ENCODE data around the gene ALPG.

Gene ALPG

GRCh38 chr2:232367016-232367415 is 39.6 kb upstream of the ALPG start:
- Histone ChIP-seq H3K4me1 (ENCODE audit: control insufficient read depth in 1 of 2, insufficient read depth in 2 of 2, low read length in 2 of 2) (peaks cover 5 to 11% of the 10 kb centered on the region in 2 experiments), H4K8ac (ENCODE audit: low read depth, low read length) (no peak overlapping the region), H2AFZ (ENCODE audit: insufficient read depth, low read length, poor library complexity) (no peak overlapping the region), H3K4ac (ENCODE audit: low read depth, low read length) (no peak overlapping the region), H2AK5ac (ENCODE audit: low read length) (no peak overlapping the region), H4K12ac (ENCODE audit: low read depth, low read length) (no peak overlapping the region), H3K4me2 (ENCODE audit: low read length) (no peak overlapping the region), H3K27me3 (ENCODE audit: insufficient read depth, low read length) (no peaks in the 10 kb centered on the region), H3K79me2 (ENCODE audit: control insufficient read depth, insufficient read depth, low read length, poor library complexity) (no peaks in the 10 kb centered on the region), H3K23ac (ENCODE audit: low read length) (no peak overlapping the region), H3K9me3 (ENCODE audit: insufficient read depth, low read depth, low read length) (peaks cover 2% of the 10 kb centered on the region), H3K4me3 (ENCODE audit: low read depth, low read length) (no peak overlapping the region), H3K9ac (ENCODE audit: low read length) (no peak overlapping the region), H3K18ac (ENCODE audit: low read length) (no peak overlapping the region), H2BK12ac (ENCODE audit: low read length) (no peak overlapping the region), H3K14ac (ENCODE audit: low read length) (no peak overlapping the region), H3K27ac (ENCODE audit: low read depth, low read length) (no peak overlapping the region), H3K79me1 (ENCODE audit: low read length) (no peaks in the 10 kb centered on the region), H2BK120ac (ENCODE audit: insufficient read depth, low read length, poor library complexity) (no peak overlapping the region), H3K36me3 (ENCODE audit: control insufficient read depth in 1 of 2, insufficient read depth in 2 of 2, low read length in 2 of 2) (no peaks in the 10 kb centered on the region), H4K91ac (ENCODE audit: low read depth, low read length) (no peak overlapping the region), H2BK5ac (ENCODE audit: low read depth, low read length, poor library complexity) (no peak overlapping the region)
- no peak for DNase-seq
- WGBS (ENCODE audit: extremely low coverage, insufficient coverage, insufficient read length): no CpG with 5 or more reads among the region's 7 CpGs

DNA sequence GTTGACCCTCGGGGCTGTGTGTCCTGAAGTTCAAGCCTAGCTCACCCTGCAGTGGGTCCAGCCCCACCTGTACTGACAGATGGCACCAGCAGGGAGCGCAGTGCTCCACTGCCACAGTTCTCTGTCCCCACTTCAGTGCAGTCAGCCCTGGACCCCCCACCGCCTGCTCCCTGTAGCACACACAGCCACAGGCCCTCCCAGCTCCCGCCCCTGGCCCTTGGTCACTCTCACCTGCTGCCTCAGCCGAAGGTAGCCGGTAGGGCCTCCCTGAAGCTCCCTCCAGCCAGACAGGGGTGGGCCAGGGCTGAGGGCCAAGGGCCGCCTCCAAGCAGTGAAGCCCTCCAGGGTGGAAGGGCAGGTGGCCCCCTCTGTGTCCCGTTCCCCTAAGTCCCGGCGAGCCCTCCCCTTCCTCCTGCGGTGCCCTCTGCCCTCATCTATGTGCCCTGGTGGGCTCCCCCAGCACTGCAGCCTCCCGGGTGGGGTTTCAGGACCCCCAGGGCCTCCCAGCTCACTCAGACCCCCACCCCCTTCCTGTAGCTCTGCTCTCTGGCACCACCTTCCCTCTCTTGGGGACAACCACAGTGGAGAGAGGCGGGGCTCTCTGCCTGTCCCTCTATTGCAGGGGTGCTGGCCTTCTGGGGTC is 38.9 kb upstream of the ALPG start:
- no peak overlapping the region for H4K12ac ChIP-seq (ENCODE audit: low read depth, low read length)
- no peak overlapping the region for H3K14ac ChIP-seq (ENCODE audit: low read length)
- H2AK5ac ChIP-seq (ENCODE audit: low read length): no peak overlapping the region
- H3K4me3 ChIP-seq (ENCODE audit: low read depth, low read length): no peak overlapping the region
- no peaks in the 10 kb centered on the region for H3K9me3 ChIP-seq (ENCODE audit: insufficient read depth, low read depth, low read length)
- no peaks in the 10 kb centered on the region for H3K79me1 ChIP-seq (ENCODE audit: low read length)
- H3K9ac ChIP-seq (ENCODE audit: low read length): no peak overlapping the region
- H4K8ac ChIP-seq (ENCODE audit: low read depth, low read length): no peak overlapping the region
- H3K27ac ChIP-seq (ENCODE audit: low read depth, low read length): no peak overlapping the region
- no peak overlapping the region for H2BK5ac ChIP-seq (ENCODE audit: low read depth, low read length, poor library complexity)
- H3K27me3 ChIP-seq (ENCODE audit: insufficient read depth, low read length): no peaks in the 10 kb centered on the region
- peak overlapping the region; percentile 46 for H4K91ac ChIP-seq (ENCODE audit: low read depth, low read length)
- H2BK12ac ChIP-seq (ENCODE audit: low read length): no peak overlapping the region
- H3K36me3 ChIP-seq (ENCODE audit: control insufficient read depth in 1 of 2, insufficient read depth in 2 of 2, low read length in 2 of 2): no peaks in the 10 kb centered on the region
- H3K4me2 ChIP-seq (ENCODE audit: low read length): no peak overlapping the region
- peak in 1 of 2 donors; percentile 36 for DNase-seq
- no peak overlapping the region for H3K4ac ChIP-seq (ENCODE audit: low read depth, low read length)
- no CpG with 5 or more reads among the region's 13 CpGs for WGBS (ENCODE audit: extremely low coverage, insufficient coverage, insufficient read length)
- peak overlapping the region; percentile 29 for H3K18ac ChIP-seq (ENCODE audit: low read length)
- no peaks in the 10 kb centered on the region for H3K79me2 ChIP-seq (ENCODE audit: control insufficient read depth, insufficient read depth, low read length, poor library complexity)
- H3K23ac ChIP-seq (ENCODE audit: low read length): no peak overlapping the region
- H3K4me1 ChIP-seq (ENCODE audit: control insufficient read depth in 1 of 2, insufficient read depth in 2 of 2, low read length in 2 of 2): peaks cover 5 to 11% of the 10 kb centered on the region in 2 experiments
- H2BK120ac ChIP-seq (ENCODE audit: insufficient read depth, low read length, poor library complexity): no peak overlapping the region
- H2AFZ ChIP-seq (ENCODE audit: insufficient read depth, low read length, poor library complexity): no peak overlapping the region

DNA sequence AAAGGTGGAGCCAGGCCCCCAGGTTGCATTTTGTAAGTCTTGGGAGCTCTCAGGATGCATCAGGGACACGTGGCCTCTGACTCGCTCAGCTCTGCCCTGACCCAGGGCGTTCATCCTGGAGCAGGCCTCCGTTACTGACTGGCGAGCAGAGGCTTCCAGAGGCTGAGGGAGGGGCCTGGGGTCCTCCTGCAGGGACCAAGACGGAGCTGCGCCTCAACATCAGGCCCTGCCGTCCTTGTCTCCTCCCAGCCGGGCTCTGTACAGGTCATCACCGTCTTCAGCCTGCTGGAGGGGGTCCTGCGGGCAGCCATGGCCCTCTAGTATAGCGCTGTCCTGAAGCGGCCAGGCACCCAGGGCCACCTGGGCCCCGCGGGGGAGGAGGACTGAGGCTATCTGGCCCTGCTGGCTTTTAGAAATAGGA is 38.3 kb upstream of the ALPG start:
- peaks cover 5 to 11% of the 10 kb centered on the region in 2 experiments for H3K4me1 ChIP-seq (ENCODE audit: control insufficient read depth in 1 of 2, insufficient read depth in 2 of 2, low read length in 2 of 2)
- H4K8ac ChIP-seq (ENCODE audit: low read depth, low read length): no peak overlapping the region
- no peak overlapping the region for H2AFZ ChIP-seq (ENCODE audit: insufficient read depth, low read length, poor library complexity)
- no peak overlapping the region for H3K18ac ChIP-seq (ENCODE audit: low read length)
- no peaks in the 10 kb centered on the region for H3K36me3 ChIP-seq (ENCODE audit: control insufficient read depth in 1 of 2, insufficient read depth in 2 of 2, low read length in 2 of 2)
- no peak overlapping the region for H4K12ac ChIP-seq (ENCODE audit: low read depth, low read length)
- H3K27me3 ChIP-seq (ENCODE audit: insufficient read depth, low read length): no peaks in the 10 kb centered on the region
- H3K9me3 ChIP-seq (ENCODE audit: insufficient read depth, low read depth, low read length): no peaks in the 10 kb centered on the region
- no peaks in the 10 kb centered on the region for H3K79me2 ChIP-seq (ENCODE audit: control insufficient read depth, insufficient read depth, low read length, poor library complexity)
- H3K9ac ChIP-seq (ENCODE audit: low read length): no peak overlapping the region
- no peaks in the 10 kb centered on the region for H3K79me1 ChIP-seq (ENCODE audit: low read length)
- no peak overlapping the region for H2AK5ac ChIP-seq (ENCODE audit: low read length)
- no peak overlapping the region for H3K14ac ChIP-seq (ENCODE audit: low read length)
- no CpG with 5 or more reads among the region's 15 CpGs for WGBS (ENCODE audit: extremely low coverage, insufficient coverage, insufficient read length)
- DNase-seq: no peak
- H3K4me2 ChIP-seq (ENCODE audit: low read length): no peak overlapping the region
- H3K27ac ChIP-seq (ENCODE audit: low read depth, low read length): no peak overlapping the region
- H3K4ac ChIP-seq (ENCODE audit: low read depth, low read length): no peak overlapping the region
- H4K91ac ChIP-seq (ENCODE audit: low read depth, low read length): no peak overlapping the region
- no peak overlapping the region for H2BK120ac ChIP-seq (ENCODE audit: insufficient read depth, low read length, poor library complexity)
- H3K23ac ChIP-seq (ENCODE audit: low read length): no peak overlapping the region
- no peak overlapping the region for H2BK5ac ChIP-seq (ENCODE audit: low read depth, low read length, poor library complexity)
- H2BK12ac ChIP-seq (ENCODE audit: low read length): no peak overlapping the region
- no peak overlapping the region for H3K4me3 ChIP-seq (ENCODE audit: low read depth, low read length)

DNA sequence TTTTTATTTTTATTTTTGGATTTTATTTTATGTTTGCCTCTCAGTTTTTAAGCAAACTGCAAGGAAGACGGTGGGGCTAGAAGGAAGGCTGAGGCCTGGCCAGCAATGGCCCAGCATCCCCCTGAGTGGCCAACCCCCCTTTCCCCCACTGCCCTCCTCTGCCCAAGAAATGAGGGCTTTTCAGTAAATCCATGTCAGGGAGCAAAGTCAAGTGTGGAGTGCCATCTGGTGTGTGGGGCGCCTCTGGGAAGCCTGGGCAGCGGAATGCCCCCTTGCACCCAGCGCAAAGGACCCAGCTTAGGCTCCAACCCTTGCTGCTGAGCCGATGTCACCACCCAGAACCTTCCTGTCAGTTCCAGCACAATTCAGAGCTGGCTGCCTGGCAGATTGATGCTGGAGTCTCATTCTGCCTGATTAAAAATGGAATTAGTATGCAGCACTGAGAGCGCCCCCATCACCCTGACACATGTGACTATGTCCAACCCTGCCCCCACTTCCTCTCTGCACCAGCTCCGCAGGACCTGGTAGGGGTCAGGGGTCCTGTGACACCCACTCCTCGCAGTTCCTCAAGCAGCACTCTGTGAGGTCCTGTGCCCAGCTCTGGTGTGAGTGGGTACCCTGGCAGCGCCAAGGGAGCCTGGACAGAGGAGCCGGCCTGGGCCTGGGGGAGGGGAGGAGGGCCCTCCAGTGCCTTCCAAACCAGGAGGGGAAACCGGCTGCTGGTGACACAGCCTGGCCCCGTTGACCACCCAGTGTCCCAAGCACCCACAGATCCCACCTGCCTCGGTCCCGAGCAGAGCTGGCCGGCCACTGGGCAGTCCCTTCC is 37.3 kb upstream of the ALPG start:
- no peak overlapping the region for H3K18ac ChIP-seq (ENCODE audit: low read length)
- no peak overlapping the region for H2AK5ac ChIP-seq (ENCODE audit: low read length)
- H3K27ac ChIP-seq (ENCODE audit: low read depth, low read length): no peak overlapping the region
- no peak for DNase-seq
- H4K12ac ChIP-seq (ENCODE audit: low read depth, low read length): no peak overlapping the region
- no peak overlapping the region for H3K23ac ChIP-seq (ENCODE audit: low read length)
- no peak overlapping the region for H3K14ac ChIP-seq (ENCODE audit: low read length)
- H3K36me3 ChIP-seq (ENCODE audit: control insufficient read depth in 1 of 2, insufficient read depth in 2 of 2, low read length in 2 of 2): no peaks in the 10 kb centered on the region
- no peak overlapping the region for H2AFZ ChIP-seq (ENCODE audit: insufficient read depth, low read length, poor library complexity)
- WGBS (ENCODE audit: extremely low coverage, insufficient coverage, insufficient read length): no CpG with 5 or more reads among the region's 15 CpGs
- H4K91ac ChIP-seq (ENCODE audit: low read depth, low read length): no peak overlapping the region
- H4K8ac ChIP-seq (ENCODE audit: low read depth, low read length): no peak overlapping the region
- H2BK12ac ChIP-seq (ENCODE audit: low read length): no peak overlapping the region
- no peak overlapping the region for H2BK120ac ChIP-seq (ENCODE audit: insufficient read depth, low read length, poor library complexity)
- H3K4me1 ChIP-seq (ENCODE audit: control insufficient read depth in 1 of 2, insufficient read depth in 2 of 2, low read length in 2 of 2): peaks cover 8 to 11% of the 10 kb centered on the region in 2 experiments
- H3K79me1 ChIP-seq (ENCODE audit: low read length): no peaks in the 10 kb centered on the region
- no peaks in the 10 kb centered on the region for H3K79me2 ChIP-seq (ENCODE audit: control insufficient read depth, insufficient read depth, low read length, poor library complexity)
- H3K9ac ChIP-seq (ENCODE audit: low read length): no peak overlapping the region
- H3K4ac ChIP-seq (ENCODE audit: low read depth, low read length): no peak overlapping the region
- H3K9me3 ChIP-seq (ENCODE audit: insufficient read depth, low read depth, low read length): no peaks in the 10 kb centered on the region
- no peaks in the 10 kb centered on the region for H3K27me3 ChIP-seq (ENCODE audit: insufficient read depth, low read length)
- H3K4me3 ChIP-seq (ENCODE audit: low read depth, low read length): no peak overlapping the region
- H2BK5ac ChIP-seq (ENCODE audit: low read depth, low read length, poor library complexity): no peak overlapping the region
- H3K4me2 ChIP-seq (ENCODE audit: low read length): no peak overlapping the region
